Activated CD8-positive, alpha-beta memory T cell treated with anti-CD3 and anti-CD28 coated beads, Interleukin-2, amount 50 U/mL, for 1 hour (primary cell): ENCODE data around the gene CRYGN.

Experiments used
- DNase-seq: peaks from one replicate; pipeline ENCODE4 v3.0.0-alpha.2; 2020; ENCODE audit errors: extremely low read depth

CRYGN gene

DNA sequence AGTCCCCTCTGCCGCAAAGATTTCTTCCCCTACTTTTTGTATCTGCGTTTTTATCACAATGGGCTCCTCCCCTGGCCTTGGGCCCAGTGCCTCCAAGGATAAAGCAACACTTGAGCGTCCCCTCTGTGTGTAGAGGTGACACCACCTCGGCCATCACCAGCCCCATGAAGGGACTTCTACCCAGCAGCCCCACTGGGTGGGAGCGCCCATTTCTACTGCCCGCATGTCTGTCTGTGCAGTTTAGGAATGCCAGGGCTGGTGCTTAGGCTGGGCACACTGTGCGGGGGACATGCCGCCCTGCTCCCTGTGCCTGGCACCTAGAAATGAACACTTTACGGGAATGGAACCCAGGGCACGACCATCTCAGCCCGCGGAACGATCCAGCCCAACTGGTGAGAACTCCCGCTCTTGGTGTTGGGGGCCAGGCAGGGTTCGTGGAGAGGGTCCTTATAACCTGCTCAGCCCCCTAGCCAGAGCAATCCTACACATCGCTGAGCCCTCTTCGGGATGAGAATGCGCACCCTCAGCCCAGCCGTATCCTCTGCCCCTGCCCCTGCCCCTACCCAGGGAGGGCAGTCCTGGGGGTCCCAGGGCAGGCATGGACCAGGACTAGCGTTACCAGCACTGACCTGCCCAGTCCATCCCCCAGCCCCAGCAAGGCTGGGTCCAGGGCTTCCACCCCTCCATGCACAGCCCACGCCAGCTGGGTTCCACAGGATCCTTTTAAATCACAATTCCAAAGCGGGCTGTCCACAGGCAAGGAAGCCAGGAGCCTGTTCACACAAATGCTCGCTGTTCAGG, 12.8 kb downstream of the CRYGN start:
- no peak for DNase-seq

DNA sequence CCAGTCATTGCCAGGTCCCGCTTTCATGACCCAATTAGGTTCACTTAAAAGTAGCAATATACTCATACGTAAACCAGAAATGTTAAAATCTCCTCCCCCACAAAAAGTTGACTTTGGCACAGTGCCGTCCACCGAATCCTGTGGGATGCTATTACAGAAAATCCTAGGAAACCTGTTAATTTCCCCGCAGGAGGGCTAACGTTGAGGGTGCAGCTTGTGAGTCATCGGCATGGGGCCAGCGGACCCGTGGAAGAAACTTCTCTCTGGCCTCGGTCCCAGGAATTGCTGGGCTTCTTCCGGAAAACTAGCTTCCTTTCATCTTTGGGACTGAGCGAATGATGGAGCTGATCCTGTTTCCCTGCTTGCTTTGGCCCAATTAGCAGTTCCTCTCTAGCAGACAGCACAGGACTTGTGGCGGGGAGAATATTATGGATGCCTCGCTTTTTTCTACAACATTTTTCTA, 13.5 kb downstream of the CRYGN start:
- DNase-seq = no peak

DNA sequence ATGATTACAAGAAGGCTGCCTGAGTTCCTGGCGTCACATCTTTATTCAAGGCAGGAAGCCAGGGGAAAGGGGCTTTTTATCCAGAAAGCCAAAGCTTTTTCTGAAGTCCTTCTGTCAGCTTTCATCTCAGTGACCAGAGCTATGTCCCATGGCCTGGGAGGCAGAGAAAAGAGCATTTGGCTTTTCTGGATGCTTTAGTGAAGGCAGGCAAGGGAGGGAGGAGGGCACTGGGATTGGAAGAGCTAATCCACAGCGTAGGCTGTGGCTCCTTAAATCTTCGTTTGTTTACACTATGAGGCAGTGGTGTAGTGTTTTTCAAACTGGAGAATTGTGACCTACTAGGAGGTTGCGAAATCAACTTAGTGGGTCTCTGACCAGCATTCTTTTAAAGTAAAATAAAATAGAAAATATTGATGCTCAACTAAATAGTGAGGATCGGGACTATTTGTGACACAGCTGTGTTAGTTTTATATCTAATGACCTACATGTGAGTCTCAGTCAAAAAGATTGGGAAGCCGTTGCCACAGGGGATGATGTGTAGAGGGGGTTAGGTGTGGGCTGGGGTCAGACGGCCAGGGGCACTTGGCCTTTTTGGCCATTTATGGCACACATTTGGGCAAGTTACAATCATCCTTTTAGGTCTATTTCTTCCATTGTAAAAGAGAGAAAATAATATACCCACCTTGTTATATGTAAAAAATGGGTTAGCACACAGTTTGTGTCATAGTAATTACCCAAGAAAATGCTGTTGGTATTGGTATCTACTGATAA, 14.1 kb downstream of the CRYGN start:
- no peak for DNase-seq

DNA sequence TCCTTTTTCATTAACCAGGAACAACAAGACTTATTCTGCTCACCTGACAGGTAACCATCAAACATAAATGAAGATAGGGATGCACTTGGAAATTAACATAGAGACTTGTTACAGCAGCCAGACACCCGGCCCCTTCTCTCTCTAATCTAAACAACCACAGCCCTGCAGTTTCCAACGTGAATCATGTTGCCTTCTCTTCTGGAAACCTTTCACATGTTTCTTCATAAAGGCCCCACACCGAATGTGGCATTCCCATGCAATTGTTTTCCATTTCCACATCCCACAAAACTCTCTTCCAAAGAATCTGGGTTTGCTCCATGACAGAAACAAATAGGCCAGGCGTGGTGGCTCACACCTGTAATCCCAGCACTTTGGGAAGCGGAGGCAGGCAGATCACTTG, 15.1 kb downstream of the CRYGN start:
- DNase-seq = no peak

DNA sequence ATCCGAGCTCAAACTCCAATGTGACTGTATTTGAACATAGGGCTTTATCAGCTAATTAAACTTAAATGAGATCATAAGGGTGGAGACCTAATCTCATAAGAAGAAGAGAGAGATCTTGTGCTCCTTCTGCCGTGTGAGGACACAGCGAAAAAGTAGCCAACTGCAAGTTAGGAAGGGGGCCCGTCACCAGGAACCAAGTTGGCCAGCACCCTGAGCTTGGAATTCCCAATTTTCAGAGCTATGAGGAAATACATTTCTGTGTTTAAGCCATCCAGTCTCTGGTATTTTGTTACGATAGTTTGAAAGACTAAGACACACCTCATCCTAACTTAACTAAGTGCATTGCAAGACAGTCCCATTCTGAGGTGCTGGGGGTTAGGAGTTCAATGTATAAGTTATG, 16.0 kb downstream of the CRYGN start:
- DNase-seq = no peak

- no peak for DNase-seq
These were observed 16.7 kb downstream of the CRYGN start for GRCh38 chr7:151423226-151423625.

DNA sequence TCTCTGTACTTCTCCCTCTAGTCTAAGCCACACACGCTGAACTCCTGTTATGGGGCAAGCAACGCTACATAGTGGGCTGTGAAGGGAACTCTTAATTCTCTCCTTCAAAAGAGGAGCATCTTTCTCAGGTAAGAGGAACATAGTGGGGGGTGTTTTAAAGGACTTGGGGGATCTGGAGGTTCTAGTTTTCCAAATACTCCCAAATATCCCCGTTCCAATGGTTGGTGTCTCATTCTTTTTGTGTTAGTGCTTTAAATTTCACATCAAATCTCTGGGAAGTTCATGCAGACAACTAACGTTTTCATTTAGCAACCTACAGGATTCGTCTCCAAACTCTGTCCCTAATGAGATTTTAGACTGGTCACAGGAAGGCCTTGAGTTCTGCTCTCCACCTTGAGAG, 17.7 kb downstream of the CRYGN start:
- no peak for DNase-seq

- DNase-seq = no peak
These were observed 19.8 kb downstream of the CRYGN start for GRCh38 chr7:151420144-151420543.

GRCh38 chr7:151416941-151417315, 23.0 kb downstream of the CRYGN start:
- no peak for DNase-seq

DNA sequence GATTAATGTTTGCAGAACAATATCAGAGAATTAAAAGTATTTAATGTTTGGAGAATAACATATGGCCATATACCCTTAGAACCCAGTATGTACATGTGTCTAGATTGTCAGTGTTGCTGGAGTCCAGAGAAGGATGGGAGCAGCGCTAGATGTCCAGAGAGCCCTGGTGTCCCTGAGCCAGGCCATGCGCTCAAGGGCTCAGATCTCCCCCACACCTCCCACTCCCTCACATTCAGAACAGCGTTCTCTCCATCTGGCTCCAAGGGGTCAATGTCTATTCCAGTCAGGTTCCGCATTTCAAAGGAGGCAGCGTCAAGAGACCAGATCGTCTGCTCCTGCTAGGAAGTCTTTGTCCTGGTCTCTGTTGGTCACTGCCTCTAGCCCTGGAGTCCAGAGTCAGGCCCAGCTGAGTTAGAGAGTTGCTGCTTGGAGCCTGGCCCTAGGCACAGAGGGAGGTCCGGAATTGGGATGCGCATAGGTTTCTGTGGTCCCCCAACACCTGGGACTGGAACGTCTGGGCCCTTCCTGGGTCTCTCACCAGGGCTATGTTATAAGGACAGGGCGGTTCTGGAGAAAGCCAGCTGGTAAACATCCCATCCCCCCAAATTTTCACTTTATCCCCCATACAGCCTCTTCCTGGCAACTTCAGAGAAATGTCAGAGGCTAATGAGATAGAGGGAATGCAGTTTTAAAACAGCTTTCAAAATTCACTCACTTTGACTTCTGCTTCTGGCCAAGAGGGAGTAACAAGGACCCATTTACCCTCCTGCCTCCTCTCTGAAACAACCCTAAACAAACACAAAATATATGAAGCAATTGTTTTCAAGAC, 23.6 kb downstream of the CRYGN start:
- no peak for DNase-seq

GRCh38 chr7:151415375-151416105, 24.4 kb downstream of the CRYGN start:
- no peak for DNase-seq

- DNase-seq = no peak
These were observed 26.7 kb downstream of the CRYGN start for GRCh38 chr7:151413241-151413640.

DNA sequence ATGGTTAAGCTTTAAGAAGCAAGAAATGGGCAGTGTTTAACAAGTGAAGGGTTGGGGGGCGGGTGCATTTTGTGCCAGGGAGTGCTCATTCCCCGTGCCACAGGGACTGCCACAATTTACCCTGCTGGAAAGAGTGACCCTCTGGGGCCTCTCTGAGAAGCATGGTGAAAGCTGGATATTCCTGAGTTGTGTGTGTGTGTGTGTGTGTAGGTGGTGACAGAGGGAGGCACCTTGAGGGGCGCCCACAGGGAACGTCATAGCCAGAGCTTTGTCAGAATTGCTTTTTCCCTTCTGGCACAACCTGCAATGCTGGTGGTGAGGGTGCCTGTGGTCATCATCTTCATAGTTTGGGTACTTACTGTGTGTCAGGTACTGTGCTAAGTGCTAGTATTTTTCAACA, 27.6 kb downstream of the CRYGN start:
- no peak for DNase-seq

- no peak for DNase-seq
These were observed 28.4 kb downstream of the CRYGN start for GRCh38 chr7:151411551-151411950.

DNA sequence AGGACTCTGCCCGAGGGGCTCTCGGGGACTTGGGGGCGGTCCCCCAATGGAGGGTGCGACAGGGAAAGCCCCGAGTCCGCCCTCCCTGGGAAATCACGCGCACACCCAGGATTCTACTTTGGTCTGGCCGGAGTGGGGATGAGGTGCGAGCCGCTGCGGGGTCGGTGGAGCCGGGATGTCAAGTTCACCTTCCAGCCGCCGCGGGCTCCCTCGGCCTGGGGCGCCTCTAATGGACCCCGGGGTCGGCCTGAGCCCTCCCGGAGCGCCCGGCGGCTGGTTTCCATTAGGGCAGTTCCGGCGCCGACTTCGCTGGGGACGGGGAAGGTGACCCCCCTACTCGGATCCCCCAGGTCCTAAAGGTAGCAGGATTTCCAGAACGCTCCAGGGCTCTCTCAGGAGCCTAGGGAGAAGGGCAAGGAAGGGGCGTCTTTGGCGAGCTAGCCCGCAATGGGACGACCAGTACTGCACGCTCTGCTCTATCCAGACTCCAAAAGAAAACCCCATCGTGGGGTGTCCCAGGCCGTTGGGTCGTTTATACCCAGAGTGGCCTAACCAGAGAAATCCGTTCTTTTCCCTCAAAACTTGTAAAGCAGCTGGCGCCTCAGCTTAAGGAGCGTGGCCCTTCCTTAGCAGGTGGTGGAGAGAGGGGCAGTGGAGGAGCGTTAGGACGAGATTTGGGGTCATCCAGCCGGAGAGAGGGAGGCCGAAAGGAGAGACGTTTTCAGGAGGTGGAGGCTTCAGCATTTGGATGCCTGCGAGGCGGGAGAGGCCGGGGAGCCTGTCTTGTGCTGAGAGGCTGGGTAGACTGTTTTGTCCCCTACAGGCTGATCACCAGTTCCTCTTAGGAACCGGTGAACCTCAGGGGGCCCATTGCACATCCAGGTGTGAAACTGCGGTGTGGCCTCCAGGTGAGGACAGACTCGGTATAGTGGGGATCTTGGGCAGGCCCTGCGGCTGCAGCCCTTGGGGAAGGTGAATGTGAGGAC, 29.2 kb downstream of the CRYGN start:
- no peak for DNase-seq

DNA sequence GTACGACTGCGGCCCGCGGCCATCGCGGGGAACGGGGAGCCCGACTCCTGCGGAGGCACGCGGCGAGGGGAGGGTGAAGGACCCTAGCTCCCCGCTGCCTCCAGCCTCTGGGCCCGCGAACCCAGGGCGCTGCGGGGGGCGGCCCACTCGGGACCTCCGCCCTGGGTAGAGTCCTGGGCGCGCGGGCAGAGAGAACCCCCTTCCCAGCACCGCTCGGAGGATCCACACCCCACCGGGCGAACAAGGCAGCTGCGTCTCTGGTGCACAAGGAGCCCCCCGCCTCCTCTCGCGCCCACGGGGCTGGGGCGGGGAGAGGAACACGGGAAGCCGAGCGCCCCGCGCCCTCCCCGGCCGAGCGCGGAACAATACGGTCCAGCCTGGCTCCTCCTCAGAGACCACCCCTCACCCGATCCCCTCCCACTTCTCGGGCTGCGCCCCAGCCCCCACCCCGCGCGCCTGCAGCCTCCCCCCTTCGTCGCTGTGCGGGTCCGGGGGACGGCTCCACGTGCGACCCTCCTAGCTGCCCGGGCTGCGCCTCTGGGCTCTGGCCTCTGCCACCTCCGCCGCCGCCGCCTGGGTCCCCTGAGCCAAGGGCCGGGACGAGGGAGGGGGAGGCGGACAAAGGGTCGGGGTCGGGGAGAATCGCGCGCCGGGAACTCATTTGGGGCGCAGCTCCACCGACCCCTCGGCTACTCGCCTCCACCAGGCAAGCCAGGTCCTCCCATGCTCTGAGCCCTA, 30.1 kb downstream of the CRYGN start, which contains the start of gene WDR86:
Gene WDR86, minus strand, starts transcription at position 372 of the 738 bp plus-strand sequence. CDS start 449 bp downstream, outside the sequence.
- no peak for DNase-seq

GRCh38 chr7:151408839-151409666, 30.9 kb downstream of the CRYGN start:
- DNase-seq = peak; percentile 67

- no peak for DNase-seq
These were observed 31.5 kb downstream of the CRYGN start for GRCh38 chr7:151408498-151408838.
